ENCODE results near the gene ELL. TPM values are rescaled to one million over a fixed set of nuclear protein-coding genes. Genes with fewer than 3 reads are reported as not detected.

ELL gene
- total and polyA plus RNA-seq, 3 donors from 2014 or later: 48.0 to 76.1 (median 75.8) TPM

DNA sequence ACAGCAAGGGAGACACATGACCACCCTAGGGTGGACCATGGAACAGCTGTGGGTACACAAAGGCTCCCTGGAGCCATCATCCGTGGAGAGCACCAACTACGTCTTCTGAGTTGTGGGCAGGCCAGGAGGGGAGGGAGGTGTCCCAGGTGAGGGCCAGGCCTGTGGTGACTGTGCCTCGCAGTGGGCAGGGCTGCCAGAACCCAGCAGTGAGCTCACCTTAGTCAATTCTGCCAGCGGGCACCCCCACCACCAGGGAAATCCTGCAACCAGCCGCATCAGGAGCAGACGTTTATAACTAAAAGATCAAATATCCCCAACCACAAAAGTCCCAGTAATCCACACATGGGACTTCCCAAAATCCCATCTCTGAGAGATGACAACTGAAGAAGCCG lies 19.6 kb downstream of the ELL start:
- DNase-seq: no peak
- Histone ChIP-seq H3K4me1 (peaks cover 82% of the 10 kb centered on the region), H3K27ac (peak overlapping the region in 1 of 2 donors; percentile 62), H3K27me3 (no peaks in the 10 kb centered on the region), H3K4me3 (no peak overlapping the region), H3K9me3 (no peaks in the 10 kb centered on the region), H3K36me3 (ENCODE audit: low read depth, missing control alignments) (no peaks in the 10 kb centered on the region)
- WGBS, 2 donors: 83 to 88% methylated on average over 4 to 7 of the region's 7 CpGs
- no peak for TF ChIP-seq CTCF (IDR thresholded peaks at IDR 0.05)
- TF ChIP-seq POLR2A (IDR thresholded peaks at IDR 0.05): no peak
- intact Hi-C loops (cut with DNase I; ENCODE audit: low total_unique reads): no loop called here

- peak; percentile 70 for DNase-seq
- H3K27me3 ChIP-seq: no peaks in the 10 kb centered on the region
These were observed 20.0 kb downstream of the ELL start for GRCh38 chr19:18501832-18502231.

DNA sequence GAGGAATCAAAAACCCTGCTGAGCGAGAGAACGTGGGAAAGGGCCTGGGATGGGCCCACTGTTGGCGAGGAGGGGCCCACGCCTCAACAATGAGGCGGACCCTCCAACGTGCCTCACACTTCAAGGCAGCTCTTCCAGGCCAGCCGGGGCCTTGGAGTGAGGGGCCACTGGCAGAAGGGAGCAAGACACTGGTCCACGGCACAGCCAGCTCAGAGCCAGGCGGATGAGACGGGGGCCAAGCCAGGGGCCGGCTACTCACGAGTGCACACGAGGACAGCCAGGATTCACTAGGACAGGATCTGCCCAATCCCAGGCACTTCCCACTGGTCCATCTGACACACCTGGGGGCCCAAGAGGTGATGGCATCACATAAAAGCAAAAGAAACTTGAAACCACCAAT lies 20.5 kb downstream of the ELL start:
- Histone ChIP-seq H3K27ac (peak overlapping the region in 1 of 2 donors; percentile 62), H3K27me3 (no peaks in the 10 kb centered on the region), H3K4me1 (peaks cover 76% of the 10 kb centered on the region), H3K9me3 (no peaks in the 10 kb centered on the region), H3K4me3 (no peak overlapping the region), H3K36me3 (ENCODE audit: low read depth, missing control alignments) (no peaks in the 10 kb centered on the region)
- intact Hi-C loops (cut with DNase I; ENCODE audit: low total_unique reads): no loop called here
- no peak for TF ChIP-seq POLR2A (IDR thresholded peaks at IDR 0.05)
- no peak for TF ChIP-seq CTCF (IDR thresholded peaks at IDR 0.05)
- WGBS, 2 donors: 82 to 92% methylated on average over 10 to 13 of the region's 13 CpGs
- no peak for DNase-seq

More at GRCh38 chr19:18501832-18502231, 20.0 kb downstream of the ELL start:
- Histone ChIP-seq H3K27ac (peak overlapping the region in 1 of 2 donors; percentile 62), H3K9me3 (no peaks in the 10 kb centered on the region), H3K4me3 (no peak overlapping the region), H3K36me3 (ENCODE audit: low read depth, missing control alignments) (no peaks in the 10 kb centered on the region), H3K4me1 (peaks cover 77% of the 10 kb centered on the region)
- 50 to 75% methylated on average over 5 to 9 of the region's 9 CpGs for WGBS, 2 donors
- TF ChIP-seq CTCF (IDR thresholded peaks at IDR 0.05): no peak
- no peak for TF ChIP-seq POLR2A (IDR thresholded peaks at IDR 0.05)
- intact Hi-C loops (cut with DNase I; ENCODE audit: low total_unique reads): no loop called here

DNA sequence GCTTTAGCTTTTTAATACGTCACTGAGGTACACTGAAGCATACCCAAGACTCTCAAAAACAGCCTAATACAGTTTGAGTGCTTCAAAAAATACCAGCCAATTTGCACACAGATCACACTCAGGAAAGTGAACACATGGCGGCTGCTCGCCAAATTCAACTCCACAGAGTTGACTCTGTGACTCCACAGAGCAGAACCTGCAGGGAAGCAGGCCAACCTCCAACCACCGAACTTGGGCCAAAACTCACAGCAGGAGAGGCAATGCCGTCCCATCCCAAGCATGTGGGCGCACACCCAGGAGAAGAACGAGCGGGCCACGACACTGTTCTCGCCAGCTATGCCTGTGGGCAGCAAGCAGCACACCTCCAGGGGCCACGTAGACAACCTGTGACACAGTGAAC lies 21.1 kb downstream of the ELL start:
- intact Hi-C loops (cut with DNase I; ENCODE audit: low total_unique reads): no loop called here
- TF ChIP-seq POLR2A (IDR thresholded peaks at IDR 0.05): no peak
- TF ChIP-seq CTCF (IDR thresholded peaks at IDR 0.05): no peak
- Histone ChIP-seq H3K4me3 (no peak overlapping the region), H3K9me3 (no peaks in the 10 kb centered on the region), H3K27ac (peak overlapping the region; percentile 55 to 62), H3K36me3 (ENCODE audit: low read depth, missing control alignments) (no peaks in the 10 kb centered on the region), H3K27me3 (no peaks in the 10 kb centered on the region), H3K4me1 (peaks cover 76% of the 10 kb centered on the region)
- no peak for DNase-seq
- WGBS, 2 donors: 54 to 65% methylated on average over 8 to 11 of the region's 11 CpGs

- H3K9me3 ChIP-seq: no peaks in the 10 kb centered on the region
- TF ChIP-seq CTCF (IDR thresholded peaks at IDR 0.05): no peak
- no peak for TF ChIP-seq POLR2A (IDR thresholded peaks at IDR 0.05)
- H3K4me3 ChIP-seq: no peak overlapping the region
- peaks cover 74% of the 10 kb centered on the region for H3K4me1 ChIP-seq
- no peak for DNase-seq
- intact Hi-C loops (cut with DNase I; ENCODE audit: low total_unique reads): no loop called here
- no peaks in the 10 kb centered on the region for H3K36me3 ChIP-seq (ENCODE audit: low read depth, missing control alignments)
- WGBS, 2 donors: 43 to 47% methylated on average over 6 to 7 of the region's 7 CpGs
- H3K27me3 ChIP-seq: no peaks in the 10 kb centered on the region
- H3K27ac ChIP-seq: peak overlapping the region; percentile 55 to 62
These were observed 21.5 kb downstream of the ELL start for GRCh38 chr19:18500376-18500775.

Data from testis (tissue), 3 donors.